Measurements from ENCODE around the gene CD300A.

CD300A gene

DNA sequence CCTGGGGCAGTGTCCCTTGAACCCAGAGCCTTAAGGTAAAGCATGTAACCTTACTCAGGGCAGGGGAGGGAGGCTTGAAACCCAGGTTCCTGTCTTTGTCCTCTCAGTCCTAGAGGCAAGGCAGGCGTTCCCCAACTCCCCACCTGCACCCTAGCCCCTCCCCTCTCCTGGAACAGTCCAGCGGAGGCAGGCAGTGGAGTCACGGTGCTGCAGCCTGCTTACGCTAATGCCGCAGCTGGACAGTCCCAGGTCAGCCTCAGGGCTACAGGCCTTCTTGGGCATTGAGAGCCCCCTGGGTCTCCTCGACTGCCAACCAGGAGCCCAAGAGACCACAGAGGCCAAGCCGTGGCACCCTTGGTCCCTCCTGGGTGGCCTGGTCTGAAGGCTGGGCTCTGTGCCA is 6.8 kb upstream of the CD300A start:
- H3K4me2 ChIP-seq (ENCODE audit: low read length), result no peak overlapping the region
- H3K4me3 ChIP-seq (ENCODE audit: low read length), result no peak overlapping the region
- H3K9me3 ChIP-seq (replicated peaks; ENCODE audit: low read length), result no peaks in the 10 kb centered on the region
- H3K9ac ChIP-seq (ENCODE audit: low read depth, low read length), result no peak overlapping the region
- no peaks in the 10 kb centered on the region for H3K27me3 ChIP-seq (ENCODE audit: control insufficient read depth, insufficient read depth, low read length)
- H3K4me1 ChIP-seq (ENCODE audit: control insufficient read depth, insufficient read depth, low read length), result no peaks in the 10 kb centered on the region
- H3K36me3 ChIP-seq (ENCODE audit: insufficient read depth, low read length), result no peaks in the 10 kb centered on the region

DNA sequence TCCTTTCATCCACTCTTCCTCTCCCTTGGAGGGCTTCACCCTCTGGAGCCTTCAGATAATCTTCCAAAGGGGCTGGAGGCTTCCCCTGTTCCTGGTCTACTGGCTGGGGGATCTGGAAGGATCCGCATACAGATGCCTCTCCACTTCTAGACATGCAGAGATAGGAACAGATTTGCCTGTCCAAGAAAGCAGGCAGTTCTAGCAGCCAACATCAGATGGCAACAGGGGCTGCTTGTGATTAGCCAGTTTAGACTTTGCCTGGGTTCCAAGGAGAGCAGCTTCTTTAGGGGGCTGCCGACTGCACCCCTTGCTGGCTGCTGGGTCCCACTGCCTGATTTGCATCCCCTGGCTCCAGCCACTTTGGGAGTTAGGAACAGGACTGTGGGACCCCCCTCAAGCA is 6.2 kb upstream of the CD300A start:
- H3K36me3 ChIP-seq (ENCODE audit: insufficient read depth, low read length), result no peaks in the 10 kb centered on the region
- H3K9ac ChIP-seq (ENCODE audit: low read depth, low read length), result no peak overlapping the region
- no peaks in the 10 kb centered on the region for H3K27me3 ChIP-seq (ENCODE audit: control insufficient read depth, insufficient read depth, low read length)
- H3K4me2 ChIP-seq (ENCODE audit: low read length), result no peak overlapping the region
- no peaks in the 10 kb centered on the region for H3K4me1 ChIP-seq (ENCODE audit: control insufficient read depth, insufficient read depth, low read length)
- no peak overlapping the region for H3K4me3 ChIP-seq (ENCODE audit: low read length)
- H3K9me3 ChIP-seq (replicated peaks; ENCODE audit: low read length), result no peaks in the 10 kb centered on the region

GRCh38 chr17:74460996-74461395 is 5.4 kb upstream of the CD300A start:
- Histone ChIP-seq H3K36me3 (ENCODE audit: insufficient read depth, low read length) (no peaks in the 10 kb centered on the region), H3K4me2 (ENCODE audit: low read length) (no peak overlapping the region), H3K9ac (ENCODE audit: low read depth, low read length) (no peak overlapping the region), H3K4me1 (ENCODE audit: control insufficient read depth, insufficient read depth, low read length) (no peaks in the 10 kb centered on the region), H3K4me3 (ENCODE audit: low read length) (no peak overlapping the region), H3K27me3 (ENCODE audit: control insufficient read depth, insufficient read depth, low read length) (no peaks in the 10 kb centered on the region), H3K9me3 (replicated peaks; ENCODE audit: low read length) (no peaks in the 10 kb centered on the region)

DNA sequence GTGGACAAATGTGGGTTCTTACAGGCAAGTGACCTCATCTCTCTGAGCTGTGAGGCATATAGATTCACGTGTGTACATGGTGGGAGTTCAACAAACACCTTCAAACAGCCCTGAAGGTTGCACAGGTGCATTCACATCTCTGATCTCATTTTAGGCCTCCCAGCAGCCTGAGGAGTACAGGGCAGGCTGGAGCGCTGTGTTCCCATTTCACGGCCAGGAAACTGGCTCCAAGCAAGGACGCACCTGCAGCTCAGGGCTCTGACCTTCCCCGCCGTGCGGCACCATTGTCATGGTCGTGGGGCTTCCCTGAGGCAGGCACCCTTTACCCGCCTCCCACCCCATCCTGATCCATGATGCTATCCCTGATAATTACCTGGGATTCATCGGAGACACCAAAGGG is 4.8 kb upstream of the CD300A start:
- Histone ChIP-seq H3K4me3 (ENCODE audit: low read length) (no peak overlapping the region), H3K9ac (ENCODE audit: low read depth, low read length) (no peak overlapping the region), H3K4me2 (ENCODE audit: low read length) (no peak overlapping the region), H3K36me3 (ENCODE audit: insufficient read depth, low read length) (no peaks in the 10 kb centered on the region), H3K9me3 (replicated peaks; ENCODE audit: low read length) (no peaks in the 10 kb centered on the region), H3K27me3 (ENCODE audit: control insufficient read depth, insufficient read depth, low read length) (no peaks in the 10 kb centered on the region), H3K4me1 (ENCODE audit: control insufficient read depth, insufficient read depth, low read length) (no peaks in the 10 kb centered on the region)

DNA sequence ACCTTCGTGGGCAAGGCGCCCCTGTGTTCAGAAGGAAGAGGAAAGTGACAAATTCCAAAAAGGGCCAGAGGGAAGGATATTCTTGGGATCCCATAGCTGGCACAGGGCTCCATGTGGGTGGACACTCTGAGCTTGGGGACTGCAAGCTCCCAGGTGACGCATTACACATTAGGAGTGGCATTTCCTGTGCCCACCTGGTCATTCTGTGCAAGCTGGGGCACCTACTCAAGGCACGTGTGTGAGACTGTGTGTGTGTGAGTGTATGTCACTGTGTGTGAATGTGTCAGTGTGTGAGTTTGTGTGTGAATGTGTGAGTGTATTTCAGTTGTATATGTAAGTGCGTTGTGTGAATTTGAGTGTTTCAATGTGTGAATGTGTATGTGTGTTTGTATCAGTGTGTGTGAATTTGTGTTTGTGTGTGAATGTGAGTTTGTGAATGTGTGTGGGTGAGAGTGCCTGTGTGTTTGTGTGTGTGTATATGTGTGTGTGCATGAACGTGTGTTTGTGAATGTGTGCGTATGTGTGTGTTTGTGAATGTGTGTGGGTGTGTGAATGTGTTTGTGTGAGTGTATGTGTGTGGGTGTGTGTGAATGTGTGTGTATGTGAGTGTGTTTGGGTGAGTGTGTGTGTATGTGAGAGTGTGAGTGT is 1.6 kb upstream of the CD300A start:
- H3K9ac ChIP-seq (ENCODE audit: low read depth, low read length), result no peak overlapping the region
- H3K27me3 ChIP-seq (ENCODE audit: control insufficient read depth, insufficient read depth, low read length), result no peaks in the 10 kb centered on the region
- H3K9me3 ChIP-seq (replicated peaks; ENCODE audit: low read length), result no peaks in the 10 kb centered on the region
- no peak overlapping the region for H3K4me3 ChIP-seq (ENCODE audit: low read length)
- H3K36me3 ChIP-seq (ENCODE audit: insufficient read depth, low read length), result no peaks in the 10 kb centered on the region
- H3K4me1 ChIP-seq (ENCODE audit: control insufficient read depth, insufficient read depth, low read length), result no peaks in the 10 kb centered on the region
- H3K4me2 ChIP-seq (ENCODE audit: low read length), result no peak overlapping the region

- H3K4me3 ChIP-seq (ENCODE audit: low read length), result no peak overlapping the region
- no peaks in the 10 kb centered on the region for H3K36me3 ChIP-seq (ENCODE audit: insufficient read depth, low read length)
- no peak overlapping the region for H3K4me2 ChIP-seq (ENCODE audit: low read length)
- no peak overlapping the region for H3K9ac ChIP-seq (ENCODE audit: low read depth, low read length)
- H3K4me1 ChIP-seq (ENCODE audit: control insufficient read depth, insufficient read depth, low read length), result no peaks in the 10 kb centered on the region
- H3K9me3 ChIP-seq (replicated peaks; ENCODE audit: low read length), result no peaks in the 10 kb centered on the region
- no peaks in the 10 kb centered on the region for H3K27me3 ChIP-seq (ENCODE audit: control insufficient read depth, insufficient read depth, low read length)
Observed at GRCh38 chr17:74465378-74466110, 890 bp upstream of the CD300A start.

DNA sequence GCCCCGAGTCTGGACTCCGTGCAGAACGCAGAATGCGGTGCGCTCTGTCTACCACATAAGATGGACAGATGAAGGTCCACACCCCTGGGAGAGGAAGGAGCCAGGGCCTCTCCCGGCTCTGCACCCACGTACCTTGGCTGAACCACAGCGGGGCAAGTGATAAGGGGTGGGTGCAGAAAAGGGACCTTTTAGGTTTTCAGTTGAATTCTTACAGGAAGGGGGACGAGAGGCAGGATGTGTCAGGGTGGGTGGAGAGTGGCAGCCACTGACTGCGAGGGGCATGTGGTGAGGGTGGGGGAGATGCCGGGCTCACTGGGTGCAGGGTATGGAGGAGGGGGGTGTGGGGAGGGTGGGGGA is 372 bp downstream of the CD300A start:
- Histone ChIP-seq H3K36me3 (ENCODE audit: insufficient read depth, low read length) (no peaks in the 10 kb centered on the region), H3K4me2 (ENCODE audit: low read length) (no peak overlapping the region), H3K27me3 (ENCODE audit: control insufficient read depth, insufficient read depth, low read length) (no peaks in the 10 kb centered on the region), H3K4me3 (ENCODE audit: low read length) (no peak overlapping the region), H3K4me1 (ENCODE audit: control insufficient read depth, insufficient read depth, low read length) (no peaks in the 10 kb centered on the region), H3K9me3 (replicated peaks; ENCODE audit: low read length) (no peaks in the 10 kb centered on the region), H3K9ac (ENCODE audit: low read depth, low read length) (no peak overlapping the region)

DNA sequence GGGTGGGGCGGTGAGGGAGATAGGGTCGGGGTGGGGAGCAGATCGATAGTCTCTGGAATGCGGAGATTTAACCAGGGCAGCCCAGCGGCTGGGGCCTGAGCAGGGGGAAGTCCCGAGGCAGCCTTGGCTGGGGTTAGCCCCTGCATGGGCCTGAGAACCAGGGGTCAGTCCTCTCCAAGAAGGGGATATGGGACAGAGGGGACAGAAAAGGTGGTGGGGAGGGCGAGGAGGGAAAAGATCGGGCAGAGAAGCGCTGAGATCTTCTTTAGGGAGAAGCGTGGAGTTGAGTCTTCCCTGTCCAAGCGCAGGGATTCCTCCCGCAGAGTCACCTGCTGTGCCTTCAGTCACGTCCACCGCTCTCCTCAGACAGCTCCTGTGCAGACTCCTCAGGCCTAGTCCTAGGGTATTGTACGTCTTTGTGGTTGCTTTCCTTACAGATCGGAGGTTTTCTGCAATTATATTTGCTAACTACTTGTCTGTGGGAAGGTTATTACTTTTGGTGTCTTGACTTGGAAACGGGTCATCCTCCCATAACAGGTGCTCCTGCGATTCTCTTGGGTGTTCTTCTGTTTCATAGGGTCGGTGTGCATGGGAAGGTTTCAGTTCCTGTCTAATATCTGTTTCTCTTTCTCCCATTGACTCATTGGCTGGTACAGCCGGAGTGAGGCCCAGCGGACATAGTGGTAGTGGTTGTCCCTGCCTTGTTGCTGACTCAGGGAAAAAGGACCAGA is 952 bp downstream of the CD300A start:
- Histone ChIP-seq H3K36me3 (ENCODE audit: insufficient read depth, low read length) (no peaks in the 10 kb centered on the region), H3K4me2 (ENCODE audit: low read length) (no peak overlapping the region), H3K4me3 (ENCODE audit: low read length) (no peak overlapping the region), H3K9ac (ENCODE audit: low read depth, low read length) (no peak overlapping the region), H3K4me1 (ENCODE audit: control insufficient read depth, insufficient read depth, low read length) (no peaks in the 10 kb centered on the region), H3K9me3 (replicated peaks; ENCODE audit: low read length) (no peaks in the 10 kb centered on the region), H3K27me3 (ENCODE audit: control insufficient read depth, insufficient read depth, low read length) (no peaks in the 10 kb centered on the region)

DNA sequence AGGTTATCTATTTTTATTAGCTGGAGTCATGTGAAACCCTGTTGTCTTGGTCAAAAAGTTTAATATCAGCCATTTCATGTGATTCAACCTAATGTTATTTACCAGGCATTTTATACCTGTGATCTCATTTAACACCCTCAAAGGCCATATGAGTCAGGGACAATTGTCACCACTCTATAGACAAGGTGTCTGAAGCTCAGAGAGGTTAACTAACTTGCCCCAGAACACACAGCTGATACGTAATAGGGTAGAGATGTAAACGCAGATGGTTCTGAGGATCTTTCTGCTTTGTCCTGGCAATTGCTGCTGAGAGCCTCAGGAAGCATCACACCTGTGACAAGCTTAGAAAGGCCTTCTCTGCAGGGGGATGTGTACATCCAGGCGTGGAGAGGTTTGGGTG is 4.9 kb downstream of the CD300A start:
- H3K4me3 ChIP-seq (ENCODE audit: low read length), result no peak overlapping the region
- H3K9me3 ChIP-seq (replicated peaks; ENCODE audit: low read length), result no peaks in the 10 kb centered on the region
- no peaks in the 10 kb centered on the region for H3K36me3 ChIP-seq (ENCODE audit: insufficient read depth, low read length)
- no peak overlapping the region for H3K4me2 ChIP-seq (ENCODE audit: low read length)
- H3K27me3 ChIP-seq (ENCODE audit: control insufficient read depth, insufficient read depth, low read length), result no peaks in the 10 kb centered on the region
- H3K9ac ChIP-seq (ENCODE audit: low read depth, low read length), result no peak overlapping the region
- no peaks in the 10 kb centered on the region for H3K4me1 ChIP-seq (ENCODE audit: control insufficient read depth, insufficient read depth, low read length)

GRCh38 chr17:74472890-74473289 is 6.5 kb downstream of the CD300A start:
- Histone ChIP-seq H3K36me3 (ENCODE audit: insufficient read depth, low read length) (no peaks in the 10 kb centered on the region), H3K4me1 (ENCODE audit: control insufficient read depth, insufficient read depth, low read length) (no peaks in the 10 kb centered on the region), H3K9ac (ENCODE audit: low read depth, low read length) (no peak overlapping the region)

GRCh38 chr17:74473294-74473693 is 6.9 kb downstream of the CD300A start:
- Histone ChIP-seq H3K4me3 (ENCODE audit: low read length) (no peak overlapping the region), H3K9me3 (replicated peaks; ENCODE audit: low read length) (no peaks in the 10 kb centered on the region), H3K36me3 (ENCODE audit: insufficient read depth, low read length) (no peaks in the 10 kb centered on the region), H3K4me2 (ENCODE audit: low read length) (no peak overlapping the region), H3K4me1 (ENCODE audit: control insufficient read depth, insufficient read depth, low read length) (no peaks in the 10 kb centered on the region), H3K27me3 (ENCODE audit: control insufficient read depth, insufficient read depth, low read length) (no peaks in the 10 kb centered on the region), H3K9ac (ENCODE audit: low read depth, low read length) (no peak overlapping the region)

More at GRCh38 chr17:74472890-74473289, 6.5 kb downstream of the CD300A start:
- H3K27me3 ChIP-seq (ENCODE audit: control insufficient read depth, insufficient read depth, low read length), result no peaks in the 10 kb centered on the region
- H3K4me2 ChIP-seq (ENCODE audit: low read length), result no peak overlapping the region
- no peak overlapping the region for H3K4me3 ChIP-seq (ENCODE audit: low read length)
- H3K9me3 ChIP-seq (replicated peaks; ENCODE audit: low read length), result no peaks in the 10 kb centered on the region

Measured in skeletal muscle satellite cell (primary cell).